Stomach (tissue), 9 donors: ENCODE measurements around the gene THOC6. TPM values are rescaled to one million over a fixed set of nuclear protein-coding genes. Genes with fewer than 3 reads are reported as not detected.

Experiments
- DNase-seq, 2 donors: peaks; one replicate each; pipeline versions ENCODE4 v3.0.0 to v3.0.0-alpha.2; 2013 to 2019
- H3K27ac ChIP-seq, 5 donors: fragments of 200-600 bp in 4 of 5; sonication (generic) in 4 of 5; one replicate each; pipeline ENCODE4 v1.5.1; 2013 to 2019; ENCODE audit warnings: mild to moderate bottlenecking in 1 of 5, moderate library complexity in 1 of 5
- H3K27me3 ChIP-seq, 3 donors: fragments of 200-600 bp; sonication (generic); one replicate each; pipeline ENCODE4 v1.5.1; 2017 to 2019; ENCODE audit warnings: mixed run types in 1 of 3
- H3K36me3 ChIP-seq, 4 donors: fragments of 200-600 bp; sonication (generic); 1 replicate in 3 of 4; 2 replicates in 1 of 4; pipeline ENCODE4 v1.5.1; 2016 to 2019
- H3K4me1 ChIP-seq, 4 donors: fragments of 200-600 bp; sonication (generic); one replicate each; pipeline ENCODE4 v1.5.1; 2016 to 2019
- H3K4me3 ChIP-seq, 4 donors: fragments of 200-600 bp; sonication (generic) in 3 of 4; one replicate each; pipeline ENCODE4 v1.5.1; 2016 to 2019; ENCODE audit warnings: mild to moderate bottlenecking in 1 of 4
- H3K9me3 ChIP-seq, 4 donors: fragments of 200-600 bp; sonication (generic); one replicate each; pipeline ENCODE4 v1.5.1; 2016 to 2019
- CTCF ChIP-seq, 7 experiments: fragments of 450-650 bp in 4 of 7; fragments of 200-600 bp in 3 of 7; sonication (generic) in 3 of 7; IDR thresholded peaks; one replicate each; pipeline ENCODE4 v1.5.1; 2016 to 2019; ENCODE audit warnings: antibody characterized with exemption in 7 of 7, control low read depth in 2 of 7, mild to moderate bottlenecking in 1 of 7
- EP300 ChIP-seq: sonication (generic); formaldehyde crosslinking; IDR thresholded peaks from one replicate; pipeline ENCODE4 v1.6.1; 2017; ENCODE audit warnings: antibody characterized with exemption
- POLR2A ChIP-seq, 4 donors: fragments of 450-650 bp; IDR thresholded peaks; one replicate each; pipeline ENCODE4 v1.6.1; 2016; ENCODE audit warnings: antibody characterized with exemption in 4 of 4, control low read depth in 2 of 4, mild to moderate bottlenecking in 1 of 4, moderate library complexity in 1 of 4
- POLR2AphosphoS5 ChIP-seq, 3 donors: sonication (generic); formaldehyde crosslinking; IDR thresholded peaks; one replicate each; pipeline ENCODE4 v1.6.1; 2016; ENCODE audit warnings: antibody characterized with exemption in 3 of 3
- WGBS, 5 donors: extraction: QIAGEN DNeasy Blood & Tissue Kit in 3 of 5; methylation state at CpG; one replicate each; pipeline versions ENCODE4 v1.1.5 to v1.1.7; 2013 to 2018; 5-methylcytosine and 5-hydroxymethylcytosine counted together
- intact Hi-C: fragments of 100-400 bp; cut with DNase I; formaldehyde crosslinking; loops from one replicate; pipeline ENCODE4 v1.15.1; 2023; ENCODE audit warnings: low total_unique reads
- polyA plus RNA-seq, 3 donors: library from polyadenylated mRNA; stranded (reverse); fragments of 200-250 nt; gene quantifications; one replicate each; pipeline ENCODE4 v1.2.3, GENCODE V29; 2013
- total RNA-seq, 5 donors: library from RNA; depleted of rRNA; stranded (reverse); fragments of >200 nt; gene quantifications; one replicate each; pipeline versions ENCODE4 v1.1.0 to v1.2.3, GENCODE V29; 2014 to 2016
- donor health status: healthy with polysubstance abuse.
- donor health status: Bipolar disorder and iron deficiency.
- donor health status: healthy.

THOC6 gene
- total and polyA plus RNA-seq, 8 donors, result 10.5 to 97.9 (median 22.3) TPM; not detected in 1

- Histone ChIP-seq H3K27me3 (no peaks in the 10 kb centered on the region), H3K36me3 (peaks cover 0 to 4% (median 0%) of the 10 kb centered on the region in 4 donors), H3K27ac (peak overlapping the region in 1 of 5 donors; percentile 76), H3K4me3 (no peak overlapping the region), H3K4me1 (peaks cover 16 to 50% (median 27%) of the 10 kb centered on the region in 4 donors), H3K9me3 (no peaks in the 10 kb centered on the region)
- 92 to 96% (median 93%) methylated on average over 8 of the region's 8 CpGs for WGBS, 5 donors
- TF ChIP-seq POLR2A (IDR thresholded peaks at IDR 0.05) (no peak), EP300 (no peak), POLR2AphosphoS5 (IDR thresholded peaks at IDR 0.05) (no peak), CTCF (IDR thresholded peaks at IDR 0.05) (no peak)
- DNase-seq, result no peak
- intact Hi-C loops, result no loop called here
Observed at GRCh38 chr16:3063625-3064386, 40.0 kb downstream of the THOC6 start.

- intact Hi-C loops, result no loop called here
- Histone ChIP-seq H3K9me3 (no peaks in the 10 kb centered on the region), H3K36me3 (peaks cover 0 to 10% (median 2%) of the 10 kb centered on the region in 4 donors), H3K27ac (peak within 1 kb of the TSS; percentile 22 to 76 (median 73)), H3K4me1 (peaks cover 6 to 38% (median 17%) of the 10 kb centered on the region in 4 donors), H3K4me3 (peak within 1 kb of the TSS; percentile 18 to 50 (median 39)), H3K27me3 (no peaks in the 10 kb centered on the region)
- DNase-seq, result peak; percentile 68 to 94
- TF ChIP-seq POLR2A (IDR thresholded peaks at IDR 0.05) (no peak), CTCF (IDR thresholded peaks at IDR 0.05) (no peak), EP300 (no peak), POLR2AphosphoS5 (IDR thresholded peaks at IDR 0.05) (peak in 2 of 3 donors; percentile 23)
- 23 to 39% (median 37%) methylated on average over 13 of the region's 13 CpGs for WGBS, 5 donors
Observed at GRCh38 chr16:3065069-3065741, 41.4 kb downstream of the THOC6 start, which contains the start of gene IL32. Gene IL32, plus strand, starts transcription at chr16:3065640. Its CDS starts 172 bp downstream, at chr16:3065812.

- DNase-seq, result no peak
- TF ChIP-seq POLR2A (IDR thresholded peaks at IDR 0.05), result no peak
- TF ChIP-seq CTCF (IDR thresholded peaks at IDR 0.05), result no peak
- no peak for TF ChIP-seq POLR2AphosphoS5 (IDR thresholded peaks at IDR 0.05)
- no peak for TF ChIP-seq EP300
- intact Hi-C loops, result no loop called here
Observed at GRCh38 chr16:3065742-3066439, 42.1 kb downstream of the THOC6 start.

GRCh38 chr16:3066440-3066748 is 42.6 kb downstream of the THOC6 start:
- Histone ChIP-seq H3K27me3 (no peaks in the 10 kb centered on the region), H3K9me3 (no peaks in the 10 kb centered on the region), H3K4me3 (peak overlapping the region; percentile 18 to 50 (median 39)), H3K27ac (peak overlapping the region in 4 of 5 donors; percentile 61 to 76 (median 74)), H3K36me3 (peaks cover 0 to 10% (median 2%) of the 10 kb centered on the region in 4 donors), H3K4me1 (peaks cover 6 to 35% (median 17%) of the 10 kb centered on the region in 4 donors)
- intact Hi-C loops, result no loop called here
- DNase-seq, result no peak
- 80 to 98% (median 86%) methylated on average over 7 of the region's 7 CpGs for WGBS, 5 donors
- no peak for TF ChIP-seq CTCF (IDR thresholded peaks at IDR 0.05)
- TF ChIP-seq POLR2AphosphoS5 (IDR thresholded peaks at IDR 0.05), result no peak
- TF ChIP-seq EP300, result no peak
- TF ChIP-seq POLR2A (IDR thresholded peaks at IDR 0.05), result no peak

More at GRCh38 chr16:3065742-3066439, 42.1 kb downstream of the THOC6 start:
- Histone ChIP-seq H3K9me3 (no peaks in the 10 kb centered on the region), H3K27me3 (no peaks in the 10 kb centered on the region), H3K4me1 (peaks cover 6 to 35% (median 17%) of the 10 kb centered on the region in 4 donors), H3K4me3 (peak overlapping the region; percentile 18 to 50 (median 39)), H3K27ac (peak overlapping the region; percentile 11 to 76 (median 73)), H3K36me3 (peaks cover 0 to 10% (median 2%) of the 10 kb centered on the region in 4 donors)
- 56 to 72% (median 69%) methylated on average over 20 to 26 of the region's 26 CpGs for WGBS, 5 donors
